HG03064 (cell line): ENCODE data around the gene MYOM1.
"Not testable (repeated sequence)": the region's sequence is repeated elsewhere in the genome, so short reads cannot be mapped to it uniquely, and the experiment has no call there.

Source experiments
- ATAC-seq: cut with Tn5 transposase; IDR thresholded peaks from one replicate; pipeline ENCODE4 v1.9.1; 2021; ENCODE audit warnings: low read depth; ENCODE audit not compliant: unreplicated experiment

MYOM1 gene

DNA sequence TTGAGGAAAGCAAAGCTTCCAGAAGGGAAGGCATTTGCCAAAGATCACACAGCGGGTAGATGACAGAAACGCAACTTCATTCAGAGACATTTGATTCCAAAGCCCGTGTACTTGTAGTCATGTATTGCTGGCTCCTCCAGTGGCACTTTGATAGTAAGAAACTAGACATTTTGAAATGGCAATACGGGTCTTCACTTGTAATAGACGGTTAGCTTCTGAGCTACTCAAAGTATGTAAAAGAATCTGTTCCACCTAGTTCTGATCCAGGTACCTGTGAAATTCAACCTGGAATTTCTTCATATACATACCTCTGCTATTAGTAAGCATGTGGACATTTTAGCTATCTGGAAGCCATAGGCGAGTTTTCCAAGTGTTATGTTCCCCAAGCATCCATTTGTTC, 1.7 kb upstream of the MYOM1 start:
- ATAC-seq, result no peak

- ATAC-seq, result not testable (repeated sequence)
Observed at GRCh38 chr18:3220868-3221267, 1.1 kb upstream of the MYOM1 start.

- ATAC-seq, result no peak
Observed at GRCh38 chr18:3219241-3219630, 532 bp downstream of the MYOM1 start.

DNA sequence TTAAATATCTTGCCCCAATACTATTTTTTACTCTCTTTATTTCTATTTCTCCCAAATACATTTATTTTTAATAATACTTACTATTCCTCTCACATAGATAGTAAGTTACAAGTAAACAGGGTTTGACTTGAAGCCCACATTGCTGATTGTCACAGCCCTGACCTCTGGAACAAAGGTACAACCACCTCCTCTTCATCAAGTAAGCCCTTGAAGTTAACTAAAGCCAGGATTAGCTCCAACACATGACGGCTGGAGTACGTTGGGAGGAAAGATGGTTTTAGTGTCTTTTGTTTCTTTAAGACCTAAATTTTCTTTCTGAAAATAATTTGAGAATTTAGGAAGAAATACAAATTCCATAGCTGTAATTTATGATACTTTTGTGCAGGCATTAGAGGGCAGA, 949 bp downstream of the MYOM1 start:
- no peak for ATAC-seq

GRCh38 chr18:3217948-3218647, 1.7 kb downstream of the MYOM1 start:
- no peak for ATAC-seq

- ATAC-seq, result no peak
Observed at GRCh38 chr18:3216987-3217386, 2.8 kb downstream of the MYOM1 start.

DNA sequence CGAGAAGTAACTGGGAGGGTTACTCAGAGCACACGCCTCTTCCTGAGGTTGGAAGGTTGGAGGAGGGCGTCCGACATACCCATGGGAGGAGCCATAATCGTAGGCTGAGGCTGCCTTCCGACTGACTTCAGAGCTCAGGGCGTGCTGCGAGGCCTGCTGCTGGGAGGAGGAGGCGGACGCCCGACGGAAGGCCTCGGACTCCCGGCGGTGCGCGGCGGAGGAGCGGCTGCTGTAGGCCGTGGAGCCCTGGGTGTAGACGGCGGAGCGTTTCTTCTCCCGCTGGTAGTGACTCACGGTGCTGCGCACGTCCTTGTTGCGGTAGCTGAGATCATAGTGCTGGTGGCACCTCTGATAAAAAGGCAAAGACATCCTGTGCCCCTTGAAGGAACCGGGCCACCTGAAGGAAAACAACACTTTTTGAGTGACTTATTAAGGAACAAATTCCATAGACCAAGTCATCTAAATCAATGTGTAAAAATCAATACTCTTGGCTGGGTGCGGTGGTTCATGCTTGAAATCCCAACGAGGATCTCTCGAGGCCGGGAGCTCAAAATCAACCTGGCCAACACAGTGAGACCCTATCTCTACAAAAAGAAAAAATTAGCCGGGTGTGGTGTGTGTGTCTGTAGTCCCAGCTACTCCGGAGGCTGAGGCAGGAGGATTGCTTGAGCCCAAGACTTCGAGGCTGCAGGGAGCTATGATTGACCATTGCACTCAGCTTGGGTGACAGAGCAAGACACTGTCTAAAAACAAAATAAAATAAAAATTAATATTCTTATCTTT, 4.7 kb downstream of the MYOM1 start:
- ATAC-seq, result no peak

DNA sequence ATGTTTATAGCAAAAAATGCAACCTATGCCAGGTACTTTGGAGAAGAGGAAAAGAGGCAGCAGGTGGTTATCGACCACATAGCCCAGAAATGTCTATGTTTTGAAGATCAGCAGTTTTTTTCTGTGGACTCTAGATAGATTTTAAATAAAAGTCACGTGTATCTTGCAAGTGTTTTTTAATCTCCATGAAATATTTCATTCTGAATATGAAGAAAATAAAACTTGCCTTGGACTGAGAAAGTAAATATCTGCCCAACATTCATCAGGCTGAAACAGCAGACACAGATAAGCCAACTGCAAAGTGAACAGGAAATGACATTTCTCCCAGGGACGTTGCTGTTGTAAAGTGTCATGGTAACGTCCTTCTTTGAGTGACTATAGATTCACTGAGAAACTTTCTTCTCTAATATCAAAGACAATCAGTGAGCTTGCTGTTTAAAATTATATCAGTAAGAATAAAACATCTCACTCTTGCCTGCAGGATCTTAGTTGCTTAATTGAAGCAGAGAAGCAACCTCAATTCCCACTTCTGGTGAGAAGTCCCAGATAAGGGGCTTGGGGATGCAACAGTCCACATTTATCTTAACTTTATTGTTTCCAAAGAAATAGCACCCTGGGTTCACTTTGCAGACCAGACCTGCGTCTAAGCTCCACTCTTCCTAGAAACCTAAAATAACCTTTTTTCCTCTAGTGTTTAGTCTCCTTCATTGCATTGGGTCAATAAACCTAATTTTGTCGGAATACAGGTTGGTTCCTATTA, 6.3 kb downstream of the MYOM1 start:
- no peak for ATAC-seq

- ATAC-seq, result no peak
Observed at GRCh38 chr18:3212657-3213056, 7.1 kb downstream of the MYOM1 start.

- ATAC-seq, result no peak
Observed at GRCh38 chr18:3211236-3211992, 8.4 kb downstream of the MYOM1 start.

DNA sequence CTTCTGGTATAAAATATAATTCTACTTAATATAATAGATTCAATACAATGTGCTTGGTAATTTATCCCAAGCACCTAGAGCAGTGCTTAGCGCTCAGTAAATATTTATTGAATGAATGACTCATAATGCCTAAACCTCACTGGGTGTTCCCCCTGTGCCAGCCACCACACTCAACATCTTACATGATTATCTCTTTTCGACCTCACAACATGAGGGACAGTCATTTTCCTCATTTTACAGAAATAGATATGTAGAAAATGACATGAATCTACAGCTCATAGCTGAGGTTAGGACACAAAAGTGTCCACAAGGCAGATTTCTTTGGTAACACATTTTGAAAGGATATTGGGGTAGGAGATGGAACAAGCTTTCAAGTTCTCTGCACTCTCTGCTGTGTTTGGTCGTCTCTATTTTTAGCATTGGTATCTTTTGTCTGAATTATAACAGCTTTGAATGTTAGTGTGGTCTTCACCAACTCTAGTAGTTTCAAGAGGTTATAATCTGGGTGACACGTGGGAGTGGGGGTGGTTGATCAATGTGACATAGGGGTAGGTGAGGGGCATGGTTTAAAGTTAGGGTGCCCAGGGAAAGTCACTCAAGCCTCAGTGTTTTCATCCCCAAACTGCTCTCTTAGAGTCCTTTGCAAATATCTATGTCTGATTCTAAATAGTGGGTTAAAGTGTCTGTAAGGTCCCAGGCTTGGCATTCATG, 9.8 kb downstream of the MYOM1 start:
- ATAC-seq, result peak; percentile 73

- no peak for ATAC-seq
Observed at GRCh38 chr18:3207565-3207964, 12.2 kb downstream of the MYOM1 start.

GRCh38 chr18:3205239-3205638, 14.5 kb downstream of the MYOM1 start:
- no peak for ATAC-seq

GRCh38 chr18:3199942-3200645, 19.7 kb downstream of the MYOM1 start:
- ATAC-seq, result no peak

DNA sequence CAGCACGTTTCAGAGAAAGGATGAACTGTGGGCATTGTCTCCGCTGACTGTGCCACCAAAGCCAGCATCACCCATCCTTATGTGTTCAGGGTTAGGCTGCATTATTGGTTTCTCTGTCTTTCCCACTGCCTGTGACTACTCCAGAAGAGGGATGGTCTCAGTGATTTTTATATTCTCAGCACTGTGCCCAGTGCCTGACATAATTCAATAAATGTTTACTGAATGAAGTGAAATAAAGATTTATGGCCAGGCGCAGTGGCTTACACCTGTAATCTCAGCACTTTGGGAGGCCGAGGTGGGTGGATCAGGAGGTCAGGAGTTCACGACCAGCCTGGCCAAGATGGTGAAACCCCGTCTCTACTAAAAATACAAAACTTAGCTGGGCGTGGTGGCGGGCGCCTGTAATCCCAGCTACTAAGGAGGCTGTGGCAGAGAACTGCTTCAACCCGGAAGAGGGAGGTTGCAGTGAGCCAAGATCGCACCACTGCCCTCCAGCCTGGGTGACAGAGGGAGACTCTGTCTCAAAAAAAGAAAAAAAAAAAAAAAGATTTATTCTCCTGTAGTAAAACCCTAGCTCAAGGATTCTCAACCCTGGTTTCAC, 21.4 kb downstream of the MYOM1 start:
- ATAC-seq, result not testable (repeated sequence)

DNA sequence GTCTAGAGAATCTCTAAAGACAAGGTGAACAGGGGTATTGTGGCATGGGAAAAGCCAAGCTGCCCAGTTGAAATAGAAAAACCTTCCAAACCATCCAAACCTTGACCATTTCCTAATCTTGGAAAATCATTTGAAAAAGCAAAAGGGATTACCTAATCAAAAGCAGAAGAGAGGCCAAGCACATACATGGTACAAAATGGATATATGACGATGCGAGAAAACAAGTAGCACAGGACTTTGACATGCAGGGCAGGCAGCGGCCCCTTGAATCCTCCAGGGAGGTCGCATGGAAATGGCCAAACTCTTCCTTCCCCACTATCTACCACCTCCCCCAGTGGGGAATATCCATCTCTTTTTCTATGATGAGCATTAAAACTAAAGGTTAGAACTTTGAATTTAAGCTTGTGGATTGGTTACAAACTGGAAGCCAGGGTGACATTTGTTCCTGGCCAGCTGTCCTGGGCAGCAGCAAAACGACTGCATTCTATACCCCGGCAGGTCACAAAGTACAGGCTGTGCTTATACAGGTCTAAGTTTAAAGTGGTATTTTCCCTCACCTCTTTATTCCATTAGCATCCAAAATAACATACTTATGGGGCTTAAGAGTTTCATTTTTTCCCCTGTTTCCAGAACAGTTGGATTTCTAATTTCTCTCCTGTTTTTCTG, 24.7 kb downstream of the MYOM1 start:
- ATAC-seq, result no peak

GRCh38 chr18:3193331-3193730, 26.4 kb downstream of the MYOM1 start:
- ATAC-seq, result no peak

- no peak for ATAC-seq
Observed at GRCh38 chr18:3192752-3193151, 27.0 kb downstream of the MYOM1 start.

DNA sequence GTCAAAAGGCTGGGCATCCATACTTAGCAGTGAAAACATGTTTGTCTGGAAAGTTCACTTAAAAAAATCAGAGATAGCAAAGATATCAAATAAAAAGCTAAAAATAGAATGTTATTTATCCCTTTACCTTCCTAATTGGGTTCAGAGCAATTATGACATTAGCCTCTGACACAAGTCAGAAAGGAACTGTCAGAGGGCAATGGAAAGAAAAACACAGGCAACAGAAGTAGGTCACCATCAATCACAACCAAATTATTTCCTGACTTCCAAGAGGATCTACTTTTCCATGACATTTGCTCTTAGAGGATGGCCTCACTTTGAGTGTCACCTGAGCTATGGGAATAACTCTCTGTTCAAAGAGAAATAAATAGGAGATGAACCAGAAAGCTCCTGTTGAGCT, 27.5 kb downstream of the MYOM1 start:
- no peak for ATAC-seq
